HL-60/S4 treated with retinoic acid at 250 ng/mL for 4 days and 3 days (cell line): ENCODE measurements around the gene LGSN.
"Not testable (repeated sequence)": the region's sequence is repeated elsewhere in the genome, so short reads cannot be mapped to it uniquely, and the experiment has no call there.

Experiments
- in situ Hi-C: fragments of 300-500 bp; cut with MboI; formaldehyde crosslinking; loops from 2 replicates; pipeline ENCODE4 v1.7.0; 2022; ENCODE audit warnings: low sequenced_read_pairs

Gene LGSN

GRCh38 chr6:63245909-63246308 lies 73.9 kb downstream of the LGSN start:
- in situ Hi-C loops: no loop called here

GRCh38 chr6:63245420-63245819 lies 74.4 kb downstream of the LGSN start:
- in situ Hi-C loops: no loop called here

GRCh38 chr6:63236398-63236817 lies 83.4 kb downstream of the LGSN start:
- in situ Hi-C loops: no loop called here

- in situ Hi-C loops: not testable (repeated sequence)
Measured at GRCh38 chr6:63230511-63230910, 89.3 kb downstream of the LGSN start.

- in situ Hi-C loops: not testable (repeated sequence)
Measured at GRCh38 chr6:63230027-63230426, 89.8 kb downstream of the LGSN start.

- in situ Hi-C loops: not testable (repeated sequence)
Measured at GRCh38 chr6:63227928-63228894, 91.6 kb downstream of the LGSN start.

GRCh38 chr6:63225987-63226386 lies 93.8 kb downstream of the LGSN start:
- in situ Hi-C loops: not testable (repeated sequence)
